WTC11 (cell line): Measurements from ENCODE around the gene EEF2K. TPM values are rescaled to one million over a fixed set of nuclear protein-coding genes. Genes with fewer than 3 reads are reported as not detected.

Source experiments
- ATAC-seq: fragments of 200-7000 bp; cut with Tn5 transposase; 2 replicates; pipeline ENCODE4 v1.10.0; 2021; ENCODE audit warnings: mild to moderate bottlenecking, moderate library complexity
- CTCF ChIA-PET: fragments of 300-600 bp; sonication (Branson Sonifier 250); formaldehyde crosslinking; loops from one replicate; lab custom pipeline; 2021; ENCODE audit warnings: antibody characterized with exemption; lab: Charles Lee
- POLR2A ChIA-PET: fragments of 350-600 bp; sonication (Branson Sonifier 250); formaldehyde crosslinking; loops from one replicate; lab custom pipeline; 2021; ENCODE audit warnings: antibody characterized with exemption; lab: Charles Lee
- DNase-seq: peaks from one replicate; pipeline ENCODE4 v3.0.0; 2021; ENCODE audit warnings: low spot score
- H3K27ac Mint-ChIP-seq: 2 replicates; pipeline ENCODE4 v1.8.0; 2021; ENCODE audit warnings: mixed read lengths
- H3K27me3 Mint-ChIP-seq: 2 replicates; pipeline ENCODE4 v1.8.0; 2021; ENCODE audit warnings: low read depth, mild to moderate bottlenecking, moderate library complexity, mixed read lengths
- H3K36me3 Mint-ChIP-seq: 2 replicates; pipeline ENCODE4 v1.8.0; 2021; ENCODE audit warnings: mixed read lengths
- H3K4me1 Mint-ChIP-seq: 2 replicates; pipeline ENCODE4 v1.8.0; 2022; ENCODE audit warnings: mixed read lengths
- H3K4me3 Mint-ChIP-seq: 2 replicates; pipeline ENCODE4 v1.8.0; 2021; ENCODE audit warnings: mild to moderate bottlenecking, moderate library complexity, mixed read lengths
- H3K9me3 Mint-ChIP-seq: 2 replicates; pipeline ENCODE4 v1.8.0; 2021; ENCODE audit warnings: mixed read lengths
- ELF4 ChIP-seq: sonication (generic); formaldehyde crosslinking; IDR thresholded peaks from 2 replicates; pipeline ENCODE4 v1.8.1; 2022; ENCODE audit warnings: low read depth, mild to moderate bottlenecking, moderate library complexity, missing genetic modification reagents
- ETV6 ChIP-seq: sonication (generic); formaldehyde crosslinking; IDR thresholded peaks from 2 replicates; pipeline ENCODE4 v1.8.1; 2022; ENCODE audit warnings: mild to moderate bottlenecking, missing genetic modification reagents
- FOXJ3 ChIP-seq: sonication (generic); formaldehyde crosslinking; IDR thresholded peaks from 2 replicates; pipeline ENCODE4 v1.9.0; 2021; ENCODE audit warnings: missing genetic modification reagents, mild to moderate bottlenecking, borderline replicate concordance
- GABPB1 ChIP-seq: sonication (generic); formaldehyde crosslinking; IDR thresholded peaks from 2 replicates; pipeline ENCODE4 v1.8.1; 2023; ENCODE audit warnings: mild to moderate bottlenecking, missing genetic modification reagents
- GRHL2 ChIP-seq: fragments of 250-450 bp; sonication (Bioruptor Pico); IDR thresholded peaks from 2 replicates; pipeline ENCODE4 v1.8.0; 2022; ENCODE audit warnings: mild to moderate bottlenecking, moderate library complexity; ENCODE audit not compliant: insufficient replicate concordance, severe bottlenecking
- GTF2I ChIP-seq: fragments of 250-450 bp; sonication (Bioruptor Pico); conservative IDR thresholded peaks from 2 replicates; pipeline ENCODE4 v1.4.0; 2021; ENCODE audit warnings: mild to moderate bottlenecking
- IRF2 ChIP-seq: sonication (generic); formaldehyde crosslinking; IDR thresholded peaks from 2 replicates; pipeline ENCODE4 v1.8.0; 2022; ENCODE audit warnings: low read depth, missing genetic modification reagents, borderline replicate concordance
- NR1H2 ChIP-seq: sonication (generic); formaldehyde crosslinking; IDR thresholded peaks from 2 replicates; pipeline ENCODE4 v1.9.0; 2021; ENCODE audit warnings: mild to moderate bottlenecking, moderate library complexity, missing genetic modification reagents
- NR2C2 ChIP-seq: sonication (generic); formaldehyde crosslinking; IDR thresholded peaks from 2 replicates; pipeline ENCODE4 v1.8.0; 2022; ENCODE audit warnings: mild to moderate bottlenecking, missing genetic modification reagents
- RORB ChIP-seq: fragments of 250-450 bp; sonication (Bioruptor Pico); IDR thresholded peaks from 2 replicates; pipeline ENCODE4 v1.9.0; 2021; ENCODE audit warnings: mild to moderate bottlenecking
- SP1 ChIP-seq: sonication (generic); formaldehyde crosslinking; conservative IDR thresholded peaks from 2 replicates; pipeline ENCODE4 v1.8.1; 2022; ENCODE audit warnings: missing genetic modification reagents
- TCF7 ChIP-seq: sonication (generic); formaldehyde crosslinking; IDR thresholded peaks from 2 replicates; pipeline ENCODE4 v1.8.0; 2022; ENCODE audit warnings: mild to moderate bottlenecking, low read depth, missing genetic modification reagents, moderate library complexity
- TEAD4 ChIP-seq: sonication (generic); formaldehyde crosslinking; IDR thresholded peaks from 2 replicates; pipeline ENCODE4 v1.8.0; 2022; ENCODE audit warnings: mild to moderate bottlenecking, missing genetic modification reagents
- ZNF121 ChIP-seq: sonication (generic); formaldehyde crosslinking; IDR thresholded peaks from 2 replicates; pipeline ENCODE4 v1.8.0; 2023; ENCODE audit warnings: missing genetic modification reagents
- total RNA-seq: library from RNA; stranded (reverse); gene quantifications from 3 replicates; pipeline ENCODE4 v1.2.3, GENCODE V29; 2021
- TF ChIP-seq, protein P1 (sequence below): sonication (generic); formaldehyde crosslinking; IDR thresholded peaks from 2 replicates; pipeline ENCODE4 v1.8.0; 2022; ENCODE audit warnings: missing genetic modification reagents
- TF ChIP-seq, protein P2 (sequence below): fragments of 250-450 bp; sonication (Bioruptor Pico); IDR thresholded peaks from 2 replicates; pipeline ENCODE4 v1.9.0; 2021; ENCODE audit warnings: mild to moderate bottlenecking
- TF ChIP-seq, protein P3 (sequence below): sonication (generic); formaldehyde crosslinking; IDR thresholded peaks from 2 replicates; pipeline ENCODE4 v1.8.0; 2022; ENCODE audit warnings: mild to moderate bottlenecking, missing genetic modification reagents
- TF ChIP-seq, protein P4 (sequence below): sonication (generic); formaldehyde crosslinking; IDR thresholded peaks from 2 replicates; pipeline ENCODE4 v1.8.1; 2023; ENCODE audit warnings: mild to moderate bottlenecking, missing genetic modification reagents, borderline replicate concordance

EEF2K gene
- total RNA-seq, 1 experiment from 2014 or later, result 26.7 TPM

DNA sequence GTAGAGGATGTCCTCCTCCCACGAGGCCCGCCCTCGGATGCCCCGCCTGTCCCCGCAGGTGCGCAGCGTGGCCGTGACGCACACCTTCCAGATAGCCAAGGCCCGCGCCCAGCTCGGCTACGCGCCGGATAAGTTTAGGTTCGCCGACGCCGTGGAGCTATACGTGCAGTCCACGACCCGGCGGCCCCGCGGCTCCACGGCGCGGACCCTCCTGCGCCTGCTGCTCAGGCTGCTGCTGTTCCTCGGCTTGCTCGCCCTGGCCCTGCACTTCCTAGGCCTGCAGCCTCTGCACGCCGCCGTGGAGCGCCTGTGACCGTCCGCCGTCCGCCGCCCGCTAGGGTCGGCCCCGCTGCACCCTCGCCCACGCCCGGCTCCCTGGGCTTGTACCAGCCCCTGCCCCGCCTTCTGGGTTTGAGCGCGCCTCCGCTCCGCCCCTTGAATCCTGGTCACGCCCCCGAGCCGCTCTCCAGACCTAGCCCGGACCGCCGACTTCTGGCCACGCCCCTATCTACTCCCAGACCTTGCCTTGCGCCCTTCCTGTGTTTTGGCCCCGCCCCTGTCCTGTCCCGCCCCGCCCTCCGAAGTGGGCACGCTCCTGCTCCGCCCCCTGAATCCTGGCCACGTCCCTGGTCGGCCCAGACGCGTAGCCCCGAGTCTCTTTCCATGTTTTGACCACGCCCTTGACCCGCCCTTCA, 15.8 kb upstream of the EEF2K start (continued):
- TF ChIP-seq, protein P1, sequence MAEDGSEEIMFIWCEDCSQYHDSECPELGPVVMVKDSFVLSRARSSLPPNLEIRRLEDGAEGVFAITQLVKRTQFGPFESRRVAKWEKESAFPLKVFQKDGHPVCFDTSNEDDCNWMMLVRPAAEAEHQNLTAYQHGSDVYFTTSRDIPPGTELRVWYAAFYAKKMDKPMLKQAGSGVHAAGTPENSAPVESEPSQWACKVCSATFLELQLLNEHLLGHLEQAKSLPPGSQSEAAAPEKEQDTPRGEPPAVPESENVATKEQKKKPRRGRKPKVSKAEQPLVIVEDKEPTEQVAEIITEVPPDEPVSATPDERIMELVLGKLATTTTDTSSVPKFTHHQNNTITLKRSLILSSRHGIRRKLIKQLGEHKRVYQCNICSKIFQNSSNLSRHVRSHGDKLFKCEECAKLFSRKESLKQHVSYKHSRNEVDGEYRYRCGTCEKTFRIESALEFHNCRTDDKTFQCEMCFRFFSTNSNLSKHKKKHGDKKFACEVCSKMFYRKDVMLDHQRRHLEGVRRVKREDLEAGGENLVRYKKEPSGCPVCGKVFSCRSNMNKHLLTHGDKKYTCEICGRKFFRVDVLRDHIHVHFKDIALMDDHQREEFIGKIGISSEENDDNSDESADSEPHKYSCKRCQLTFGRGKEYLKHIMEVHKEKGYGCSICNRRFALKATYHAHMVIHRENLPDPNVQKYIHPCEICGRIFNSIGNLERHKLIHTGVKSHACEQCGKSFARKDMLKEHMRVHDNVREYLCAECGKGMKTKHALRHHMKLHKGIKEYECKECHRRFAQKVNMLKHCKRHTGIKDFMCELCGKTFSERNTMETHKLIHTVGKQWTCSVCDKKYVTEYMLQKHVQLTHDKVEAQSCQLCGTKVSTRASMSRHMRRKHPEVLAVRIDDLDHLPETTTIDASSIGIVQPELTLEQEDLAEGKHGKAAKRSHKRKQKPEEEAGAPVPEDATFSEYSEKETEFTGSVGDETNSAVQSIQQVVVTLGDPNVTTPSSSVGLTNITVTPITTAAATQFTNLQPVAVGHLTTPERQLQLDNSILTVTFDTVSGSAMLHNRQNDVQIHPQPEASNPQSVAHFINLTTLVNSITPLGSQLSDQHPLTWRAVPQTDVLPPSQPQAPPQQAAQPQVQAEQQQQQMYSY, result no peak
- TF ChIP-seq GTF2I (CRISPR knock-in tag) (no peak), FOXJ3 (CRISPR knock-in tag) (no peak), ZNF121 (CRISPR knock-in tag) (no peak), SP1 (CRISPR knock-in tag) (peak; percentile 85), ELF4 (no peak)
- TF ChIP-seq, protein P2, sequence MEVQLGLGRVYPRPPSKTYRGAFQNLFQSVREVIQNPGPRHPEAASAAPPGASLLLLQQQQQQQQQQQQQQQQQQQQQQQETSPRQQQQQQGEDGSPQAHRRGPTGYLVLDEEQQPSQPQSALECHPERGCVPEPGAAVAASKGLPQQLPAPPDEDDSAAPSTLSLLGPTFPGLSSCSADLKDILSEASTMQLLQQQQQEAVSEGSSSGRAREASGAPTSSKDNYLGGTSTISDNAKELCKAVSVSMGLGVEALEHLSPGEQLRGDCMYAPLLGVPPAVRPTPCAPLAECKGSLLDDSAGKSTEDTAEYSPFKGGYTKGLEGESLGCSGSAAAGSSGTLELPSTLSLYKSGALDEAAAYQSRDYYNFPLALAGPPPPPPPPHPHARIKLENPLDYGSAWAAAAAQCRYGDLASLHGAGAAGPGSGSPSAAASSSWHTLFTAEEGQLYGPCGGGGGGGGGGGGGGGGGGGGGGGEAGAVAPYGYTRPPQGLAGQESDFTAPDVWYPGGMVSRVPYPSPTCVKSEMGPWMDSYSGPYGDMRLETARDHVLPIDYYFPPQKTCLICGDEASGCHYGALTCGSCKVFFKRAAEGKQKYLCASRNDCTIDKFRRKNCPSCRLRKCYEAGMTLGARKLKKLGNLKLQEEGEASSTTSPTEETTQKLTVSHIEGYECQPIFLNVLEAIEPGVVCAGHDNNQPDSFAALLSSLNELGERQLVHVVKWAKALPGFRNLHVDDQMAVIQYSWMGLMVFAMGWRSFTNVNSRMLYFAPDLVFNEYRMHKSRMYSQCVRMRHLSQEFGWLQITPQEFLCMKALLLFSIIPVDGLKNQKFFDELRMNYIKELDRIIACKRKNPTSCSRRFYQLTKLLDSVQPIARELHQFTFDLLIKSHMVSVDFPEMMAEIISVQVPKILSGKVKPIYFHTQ, result no peak
- TF ChIP-seq, protein P3, sequence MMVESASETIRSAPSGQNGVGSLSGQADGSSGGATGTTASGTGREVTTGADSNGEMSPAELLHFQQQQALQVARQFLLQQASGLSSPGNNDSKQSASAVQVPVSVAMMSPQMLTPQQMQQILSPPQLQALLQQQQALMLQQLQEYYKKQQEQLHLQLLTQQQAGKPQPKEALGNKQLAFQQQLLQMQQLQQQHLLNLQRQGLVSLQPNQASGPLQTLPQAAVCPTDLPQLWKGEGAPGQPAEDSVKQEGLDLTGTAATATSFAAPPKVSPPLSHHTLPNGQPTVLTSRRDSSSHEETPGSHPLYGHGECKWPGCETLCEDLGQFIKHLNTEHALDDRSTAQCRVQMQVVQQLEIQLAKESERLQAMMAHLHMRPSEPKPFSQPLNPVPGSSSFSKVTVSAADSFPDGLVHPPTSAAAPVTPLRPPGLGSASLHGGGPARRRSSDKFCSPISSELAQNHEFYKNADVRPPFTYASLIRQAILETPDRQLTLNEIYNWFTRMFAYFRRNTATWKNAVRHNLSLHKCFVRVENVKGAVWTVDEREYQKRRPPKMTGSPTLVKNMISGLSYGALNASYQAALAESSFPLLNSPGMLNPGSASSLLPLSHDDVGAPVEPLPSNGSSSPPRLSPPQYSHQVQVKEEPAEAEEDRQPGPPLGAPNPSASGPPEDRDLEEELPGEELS (CRISPR knock-in tag), result peak; percentile 45; the same call in 1 of the 2 replicates

DNA sequence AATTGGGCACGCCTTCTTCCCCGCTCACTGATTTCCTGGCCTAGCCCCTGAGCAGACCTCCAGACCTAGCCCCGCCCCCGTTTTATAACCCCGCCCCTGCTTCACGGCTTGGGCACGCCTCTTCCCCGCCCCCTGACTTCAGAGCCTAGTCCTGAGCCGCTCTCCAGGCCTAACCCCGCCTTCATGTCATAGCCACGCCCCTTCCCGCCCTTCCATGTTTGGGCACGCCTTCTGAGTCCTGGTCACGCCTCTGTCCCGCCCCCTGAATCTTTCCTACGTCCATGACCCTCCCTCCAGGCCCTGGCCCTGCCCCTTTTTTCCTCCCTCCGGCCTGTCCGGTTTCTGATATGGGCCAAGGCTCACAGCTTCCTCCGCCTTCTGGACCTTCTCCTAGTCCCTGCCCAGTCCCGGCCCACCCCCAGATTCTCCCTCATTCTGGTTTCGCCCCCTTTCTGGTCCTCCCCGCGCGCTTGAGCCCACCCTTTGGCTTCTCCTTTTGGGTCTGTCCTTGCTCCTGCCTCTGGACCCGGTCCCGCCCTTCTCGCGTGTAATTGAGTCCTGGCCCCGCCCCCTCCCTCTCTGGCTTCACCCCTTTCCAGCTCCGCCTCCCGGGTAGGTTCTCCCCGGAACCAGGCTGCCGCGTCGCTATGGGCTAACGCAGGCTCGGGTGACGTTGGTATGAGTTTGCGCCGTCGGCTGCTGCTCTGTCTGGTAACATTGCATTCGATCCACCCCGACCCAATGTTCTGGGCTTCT, 15.1 kb upstream of the EEF2K start:
- ChIA-PET CTCF (interaction anchor here (0.6 to 2.4 kb wide), 10 partner anchors 10 to 188 kb away, joined by 3 to 14 read pairs (median 5); partner anchors contain the start of gene EEF2K), POLR2A (interaction anchor here (0.5 to 2.2 kb wide), 7 partner anchors 11 to 595 kb away, joined by 3 to 7 read pairs (median 3); partner anchors contain the start of gene EEF2K)
- DNase-seq (peak; percentile 100), ATAC-seq (peak; percentile 78)
- Mint-ChIP-seq H3K27ac (peak overlapping the region; percentile 98), H3K9me3 (no peaks in the 10 kb centered on the region), H3K27me3 (peaks cover 18% of the 10 kb centered on the region), H3K4me1 (peaks cover 38% of the 10 kb centered on the region), H3K4me3 (peak overlapping the region; percentile 88), H3K36me3 (no peaks in the 10 kb centered on the region)
- TF ChIP-seq, protein P1, result no peak
- no peak for TF ChIP-seq TCF7 (CRISPR knock-in tag)
- TF ChIP-seq GTF2I (CRISPR knock-in tag), result 0 out of 2 replicates have a peak, but pooled peaks have one; percentile 26
- peak; percentile 74; the same call in 1 of the 2 replicates for TF ChIP-seq GABPB1 (CRISPR knock-in tag)
- TF ChIP-seq RORB (CRISPR knock-in tag), result no peak
- TF ChIP-seq TEAD4 (CRISPR knock-in tag), result no peak
- TF ChIP-seq GRHL2 (CRISPR knock-in tag), result no peak
- no peak for TF ChIP-seq IRF2
- TF ChIP-seq, protein P4, sequence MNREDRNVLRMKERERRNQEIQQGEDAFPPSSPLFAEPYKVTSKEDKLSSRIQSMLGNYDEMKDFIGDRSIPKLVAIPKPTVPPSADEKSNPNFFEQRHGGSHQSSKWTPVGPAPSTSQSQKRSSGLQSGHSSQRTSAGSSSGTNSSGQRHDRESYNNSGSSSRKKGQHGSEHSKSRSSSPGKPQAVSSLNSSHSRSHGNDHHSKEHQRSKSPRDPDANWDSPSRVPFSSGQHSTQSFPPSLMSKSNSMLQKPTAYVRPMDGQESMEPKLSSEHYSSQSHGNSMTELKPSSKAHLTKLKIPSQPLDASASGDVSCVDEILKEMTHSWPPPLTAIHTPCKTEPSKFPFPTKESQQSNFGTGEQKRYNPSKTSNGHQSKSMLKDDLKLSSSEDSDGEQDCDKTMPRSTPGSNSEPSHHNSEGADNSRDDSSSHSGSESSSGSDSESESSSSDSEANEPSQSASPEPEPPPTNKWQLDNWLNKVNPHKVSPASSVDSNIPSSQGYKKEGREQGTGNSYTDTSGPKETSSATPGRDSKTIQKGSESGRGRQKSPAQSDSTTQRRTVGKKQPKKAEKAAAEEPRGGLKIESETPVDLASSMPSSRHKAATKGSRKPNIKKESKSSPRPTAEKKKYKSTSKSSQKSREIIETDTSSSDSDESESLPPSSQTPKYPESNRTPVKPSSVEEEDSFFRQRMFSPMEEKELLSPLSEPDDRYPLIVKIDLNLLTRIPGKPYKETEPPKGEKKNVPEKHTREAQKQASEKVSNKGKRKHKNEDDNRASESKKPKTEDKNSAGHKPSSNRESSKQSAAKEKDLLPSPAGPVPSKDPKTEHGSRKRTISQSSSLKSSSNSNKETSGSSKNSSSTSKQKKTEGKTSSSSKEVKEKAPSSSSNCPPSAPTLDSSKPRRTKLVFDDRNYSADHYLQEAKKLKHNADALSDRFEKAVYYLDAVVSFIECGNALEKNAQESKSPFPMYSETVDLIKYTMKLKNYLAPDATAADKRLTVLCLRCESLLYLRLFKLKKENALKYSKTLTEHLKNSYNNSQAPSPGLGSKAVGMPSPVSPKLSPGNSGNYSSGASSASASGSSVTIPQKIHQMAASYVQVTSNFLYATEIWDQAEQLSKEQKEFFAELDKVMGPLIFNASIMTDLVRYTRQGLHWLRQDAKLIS (CRISPR knock-in tag), result no peak
- no peak for TF ChIP-seq ELF4
- no peak for TF ChIP-seq NR2C2 (CRISPR knock-in tag)
- no peak for TF ChIP-seq NR1H2
- TF ChIP-seq ETV6 (CRISPR knock-in tag), result no peak
